22Rv1 (cell line): Measurements from ENCODE around the gene RASGRF1.

ENCODE experiments used
- ZFX ChIP-seq: fragments of 450-650 bp; IDR thresholded peaks from 2 replicates; pipeline ENCODE4 v1.6.1; 2017; ENCODE audit warnings: antibody characterized with exemption, borderline replicate concordance
- TF ChIP-seq, protein P1 (sequence below): fragments of 450-650 bp; IDR thresholded peaks from 2 replicates; pipeline ENCODE4 v1.5.1; 2017; ENCODE audit warnings: mild to moderate bottlenecking

- TF ChIP-seq, protein P1, sequence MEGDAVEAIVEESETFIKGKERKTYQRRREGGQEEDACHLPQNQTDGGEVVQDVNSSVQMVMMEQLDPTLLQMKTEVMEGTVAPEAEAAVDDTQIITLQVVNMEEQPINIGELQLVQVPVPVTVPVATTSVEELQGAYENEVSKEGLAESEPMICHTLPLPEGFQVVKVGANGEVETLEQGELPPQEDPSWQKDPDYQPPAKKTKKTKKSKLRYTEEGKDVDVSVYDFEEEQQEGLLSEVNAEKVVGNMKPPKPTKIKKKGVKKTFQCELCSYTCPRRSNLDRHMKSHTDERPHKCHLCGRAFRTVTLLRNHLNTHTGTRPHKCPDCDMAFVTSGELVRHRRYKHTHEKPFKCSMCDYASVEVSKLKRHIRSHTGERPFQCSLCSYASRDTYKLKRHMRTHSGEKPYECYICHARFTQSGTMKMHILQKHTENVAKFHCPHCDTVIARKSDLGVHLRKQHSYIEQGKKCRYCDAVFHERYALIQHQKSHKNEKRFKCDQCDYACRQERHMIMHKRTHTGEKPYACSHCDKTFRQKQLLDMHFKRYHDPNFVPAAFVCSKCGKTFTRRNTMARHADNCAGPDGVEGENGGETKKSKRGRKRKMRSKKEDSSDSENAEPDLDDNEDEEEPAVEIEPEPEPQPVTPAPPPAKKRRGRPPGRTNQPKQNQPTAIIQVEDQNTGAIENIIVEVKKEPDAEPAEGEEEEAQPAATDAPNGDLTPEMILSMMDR, result no peak
- TF ChIP-seq ZFX, result no peak
Measured at GRCh38 chr15:79067969-79068368, 22.6 kb downstream of the RASGRF1 start.
